HG03039 (cell line): Measurements from ENCODE around the gene HOXB4.
"Not testable (repeated sequence)": the region's sequence is repeated elsewhere in the genome, so short reads cannot be mapped to it uniquely, and the experiment has no call there.

Experiments
- ATAC-seq: cut with Tn5 transposase; IDR thresholded peaks from one replicate; pipeline ENCODE4 v1.9.1; 2021; ENCODE audit warnings: mild to moderate bottlenecking, moderate library complexity; ENCODE audit not compliant: unreplicated experiment

Gene HOXB4

GRCh38 chr17:48535793-48536559 is 42.2 kb downstream of the HOXB4 start:
- ATAC-seq = not testable (repeated sequence)

GRCh38 chr17:48532261-48532660 is 45.9 kb downstream of the HOXB4 start:
- no peak for ATAC-seq

- no peak for ATAC-seq
Measured at GRCh38 chr17:48530887-48531272, 47.3 kb downstream of the HOXB4 start, which contains the start of gene HOXB1. TSS of gene HOXB1 (minus strand) at chr17:48531011. CDS start at chr17:48530904, 107 bp downstream.

DNA sequence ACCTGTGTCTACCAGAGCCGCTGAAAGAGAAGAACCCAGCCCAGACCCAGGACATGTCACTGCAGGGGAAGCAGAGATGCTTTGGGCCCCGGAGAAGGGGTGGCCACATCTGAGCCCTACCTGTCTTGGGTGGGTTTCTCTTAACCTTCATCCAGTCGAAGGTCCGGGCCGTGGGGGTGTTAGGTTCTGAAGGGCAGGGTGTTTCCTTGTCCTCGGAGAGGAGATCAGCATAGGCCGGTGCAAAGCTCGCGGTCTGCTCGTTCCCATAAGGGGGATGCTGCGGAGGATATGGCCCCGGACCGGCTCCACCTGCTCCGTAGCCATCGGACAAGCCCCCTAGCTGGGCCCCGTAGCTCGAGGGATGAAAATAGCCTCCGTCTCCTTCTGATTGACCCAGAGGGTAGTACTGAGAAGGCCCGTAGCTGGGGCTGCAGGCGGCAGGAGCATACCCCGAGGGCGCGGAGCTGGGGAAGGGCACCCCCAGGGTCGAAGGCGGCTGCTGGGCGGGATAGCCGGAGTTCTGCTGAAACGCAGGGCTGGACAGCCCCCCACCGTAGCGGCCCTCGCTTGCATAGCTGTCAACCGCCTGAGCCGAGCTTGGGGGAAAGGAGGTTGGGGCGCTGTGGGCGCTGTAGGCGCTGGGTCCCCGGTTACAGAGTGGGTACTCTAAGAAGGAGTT is 47.8 kb downstream of the HOXB4 start:
- no peak for ATAC-seq

- ATAC-seq = no peak
Measured at GRCh38 chr17:48529683-48530009, 48.5 kb downstream of the HOXB4 start.

GRCh38 chr17:48528936-48529682 is 49.0 kb downstream of the HOXB4 start:
- ATAC-seq = no peak

DNA sequence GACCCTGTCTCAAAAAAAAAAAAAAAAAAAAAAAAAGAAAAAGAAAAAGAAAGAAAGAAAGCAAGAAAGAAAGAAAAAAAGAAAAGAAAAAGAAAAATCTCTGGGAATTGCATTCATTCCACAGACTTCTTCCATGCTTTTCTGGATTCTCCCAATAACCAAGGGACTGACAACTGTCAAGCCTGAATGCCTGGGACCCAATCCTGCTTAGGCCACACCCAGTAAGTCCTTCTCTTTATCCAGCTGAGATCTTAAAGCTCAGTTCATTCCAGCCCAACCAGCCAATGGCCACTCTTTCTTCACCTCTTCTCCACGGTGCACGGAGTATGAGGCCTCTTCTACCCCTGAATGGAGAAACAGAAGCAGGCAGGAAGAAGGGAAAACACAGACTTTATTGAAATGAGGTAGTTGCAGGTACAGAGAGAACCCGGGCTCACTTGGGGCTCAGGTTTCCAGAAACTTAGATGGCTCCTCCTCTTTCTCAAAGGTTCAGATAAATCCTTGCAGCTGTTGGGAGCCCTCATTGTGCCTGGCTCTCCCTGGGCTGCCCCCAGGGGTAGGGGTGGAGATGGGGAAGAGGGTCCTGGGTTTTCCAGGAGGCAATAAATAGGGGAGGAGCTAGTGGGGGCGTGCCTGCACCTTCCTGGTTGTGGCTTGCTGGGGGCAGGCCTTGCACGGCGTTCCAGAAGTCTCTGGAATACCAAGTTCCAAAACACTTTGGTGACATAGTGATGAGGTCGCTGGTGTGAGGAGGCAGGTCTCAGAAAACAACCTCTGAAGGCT is 49.8 kb downstream of the HOXB4 start:
- no peak for ATAC-seq

DNA sequence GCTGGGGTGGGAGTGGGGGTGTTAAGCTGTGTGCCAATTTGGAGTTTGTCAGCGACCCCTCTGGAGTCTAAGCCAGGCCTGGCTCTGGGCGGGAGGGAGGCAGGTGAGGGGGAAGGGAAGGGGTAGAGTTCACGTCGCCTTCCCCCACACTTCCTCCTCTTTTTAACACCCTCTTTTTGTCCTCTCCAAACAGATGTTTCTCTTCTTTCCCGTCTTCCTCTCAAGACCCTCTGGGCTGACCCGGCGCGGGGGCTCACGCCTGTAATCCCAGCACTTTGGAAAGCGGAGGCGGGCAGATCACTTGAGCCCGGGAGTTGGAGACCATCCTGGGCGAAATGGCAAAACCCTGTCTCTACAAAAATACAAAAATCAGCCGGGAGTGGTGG is 50.6 kb downstream of the HOXB4 start:
- ATAC-seq = no peak

DNA sequence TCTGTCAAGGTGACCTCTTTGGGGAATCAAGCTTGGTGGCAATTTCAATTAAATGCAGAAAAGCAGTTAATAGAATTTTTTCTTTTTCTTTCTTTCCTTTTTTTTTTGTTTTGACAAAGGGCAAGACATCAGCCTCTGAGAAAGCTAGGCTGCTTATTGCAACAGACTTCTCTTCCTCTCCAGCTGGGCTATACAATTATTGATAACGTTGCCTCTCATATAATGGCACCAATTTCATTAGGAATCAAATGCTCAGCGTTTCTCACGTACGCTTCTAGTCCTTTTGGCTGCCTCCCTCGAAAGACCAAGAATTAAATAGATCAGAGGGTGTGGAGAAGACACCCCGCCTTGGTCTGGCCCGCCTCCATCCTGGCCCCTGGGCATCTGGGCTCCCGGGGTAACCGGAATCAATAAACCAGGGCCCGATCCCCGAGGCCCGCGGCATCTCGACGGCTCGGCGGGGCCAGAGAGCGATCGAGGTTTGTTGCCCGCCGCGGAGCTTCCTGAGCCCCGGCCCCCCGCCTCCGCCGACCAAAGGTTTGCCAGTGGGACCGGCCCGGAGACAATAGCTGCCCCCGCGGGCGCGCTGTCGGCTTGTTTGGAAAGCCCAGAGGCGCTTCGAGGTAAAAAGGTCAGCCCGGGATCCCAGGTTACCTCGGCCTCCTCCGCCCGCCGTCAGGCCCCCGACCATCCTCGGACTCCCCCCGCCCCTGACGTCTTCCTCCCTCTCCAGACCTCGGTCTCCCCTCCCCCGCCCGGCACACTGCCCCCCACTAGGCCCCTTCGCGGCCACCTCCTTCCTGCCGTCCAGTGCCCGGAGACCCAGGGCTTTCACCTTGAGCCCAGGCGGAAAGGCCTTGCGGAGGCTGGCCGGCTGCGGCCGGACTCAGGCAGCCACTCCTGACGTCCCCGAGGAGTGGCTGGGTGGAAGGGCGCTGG is 51.3 kb downstream of the HOXB4 start:
- ATAC-seq = no peak
